OCI-LY3 (cell line): ENCODE measurements around the gene EGFLAM.

Source experiments
- H2AFZ ChIP-seq: fragments of 200-600, 300-600 bp; shearing (Covaris generic); 2 replicates; pipeline ENCODE4 v1.6.0; 2014; ENCODE audit warnings: antibody characterized with exemption, low read depth, low read length
- H3K27ac ChIP-seq: fragments of 200-600, 300-600 bp; sonication (generic); 2 replicates; pipeline ENCODE4 v1.5.1; 2014; ENCODE audit warnings: mild to moderate bottlenecking, low read length, moderate library complexity, mixed read lengths
- H3K27me3 ChIP-seq: fragments of 200-600, 300-600 bp; sonication (generic); 2 replicates; pipeline ENCODE4 v1.6.1; 2014; ENCODE audit warnings: low read depth, low read length, mixed read lengths
- H3K36me3 ChIP-seq: fragments of 200-600, 300-600 bp; sonication (generic); replicated peaks from 2 replicates; pipeline ENCODE3; 2014; ENCODE audit warnings: low read depth, low read length, mixed read lengths
- H3K4me1 ChIP-seq: fragments of 300-600, 200-600 bp; sonication (generic); 2 replicates; pipeline ENCODE4 v1.6.1; 2014; ENCODE audit warnings: low read length, mixed read lengths
- H3K4me2 ChIP-seq: fragments of 200-600, 300-600 bp; sonication (generic); 2 replicates; pipeline ENCODE4 v1.6.1; 2014; ENCODE audit warnings: low read length, mixed read lengths
- H3K4me3 ChIP-seq: fragments of 300-600, 200-600 bp; sonication (generic); 2 replicates; pipeline ENCODE4 v1.5.1; 2014; ENCODE audit warnings: antibody characterized with exemption, mild to moderate bottlenecking, low read length, moderate library complexity
- H3K79me2 ChIP-seq: fragments of 300-600, 200-600 bp; shearing (Covaris generic); 2 replicates; pipeline ENCODE4 v1.6.1; 2014; ENCODE audit warnings: mild to moderate bottlenecking, low read length, mixed read lengths
- H3K9ac ChIP-seq: fragments of 300-600, 200-600 bp; shearing (Covaris generic); 2 replicates; pipeline ENCODE4 v1.6.0; 2014; ENCODE audit warnings: mild to moderate bottlenecking, low read length, moderate library complexity
- H3K9me3 ChIP-seq: fragments of 200-600, 300-600 bp; shearing (Covaris generic); 2 replicates; pipeline ENCODE4 v1.6.1; 2014; ENCODE audit warnings: low read length, mixed read lengths; ENCODE audit not compliant: insufficient read depth
- H4K20me1 ChIP-seq: fragments of 200-600, 300-600 bp; sonication (generic); 2 replicates; pipeline ENCODE4 v1.6.1; 2016; ENCODE audit warnings: low read length, mixed read lengths; ENCODE audit not compliant: insufficient read depth
- CTCF ChIP-seq: fragments of 200-600, 300-600 bp; sonication (generic); IDR thresholded peaks from 2 replicates; pipeline ENCODE4 v1.5.1; 2014; ENCODE audit warnings: antibody characterized with exemption, low read length, low read depth
- EZH2phosphoT487 ChIP-seq: fragments of 200-600 bp; shearing (Covaris generic); IDR thresholded peaks from 2 replicates; pipeline ENCODE4 v1.6.1; 2018; ENCODE audit warnings: antibody characterized with exemption, mixed run types, low read depth

The EGFLAM gene

GRCh38 chr5:38404667-38405276 is 146.4 kb downstream of the EGFLAM start:
- Histone ChIP-seq H3K9ac (no peak overlapping the region), H3K79me2 (no peaks in the 10 kb centered on the region), H3K4me2 (no peak overlapping the region)

GRCh38 chr5:38408446-38409198 is 150.3 kb downstream of the EGFLAM start:
- no peaks in the 10 kb centered on the region for H3K36me3 ChIP-seq
- H3K79me2 ChIP-seq, result no peaks in the 10 kb centered on the region
- no peak overlapping the region for H3K4me2 ChIP-seq
- no peak overlapping the region for H3K27ac ChIP-seq
- no peaks in the 10 kb centered on the region for H3K9me3 ChIP-seq
- H2AFZ ChIP-seq, result no peak overlapping the region
- H3K9ac ChIP-seq, result no peak overlapping the region
- no peaks in the 10 kb centered on the region for H3K4me1 ChIP-seq
- no peaks in the 10 kb centered on the region for H3K27me3 ChIP-seq
- TF ChIP-seq CTCF, result no peak
- TF ChIP-seq EZH2phosphoT487, result no peak
- no peak overlapping the region for H3K4me3 ChIP-seq
- H4K20me1 ChIP-seq, result no peaks in the 10 kb centered on the region

More at GRCh38 chr5:38404667-38405276, 146.4 kb downstream of the EGFLAM start:
- Histone ChIP-seq H4K20me1 (no peaks in the 10 kb centered on the region), H3K4me1 (no peaks in the 10 kb centered on the region), H3K36me3 (no peaks in the 10 kb centered on the region), H3K27me3 (peaks cover 17% of the 10 kb centered on the region), H2AFZ (no peak overlapping the region), H3K9me3 (no peaks in the 10 kb centered on the region), H3K4me3 (no peak overlapping the region), H3K27ac (no peak overlapping the region)
- no peak for TF ChIP-seq EZH2phosphoT487
- TF ChIP-seq CTCF, result peak; percentile 25

- H4K20me1 ChIP-seq, result no peaks in the 10 kb centered on the region
- H3K27ac ChIP-seq, result no peak overlapping the region
- H3K4me1 ChIP-seq, result no peaks in the 10 kb centered on the region
- H3K4me2 ChIP-seq, result no peak overlapping the region
- H3K9ac ChIP-seq, result no peak overlapping the region
- H2AFZ ChIP-seq, result no peak overlapping the region
- H3K27me3 ChIP-seq, result 0 out of 2 replicates have a peak, but pooled peaks cover 4% of the 10 kb centered on the region
- H3K4me3 ChIP-seq, result no peak overlapping the region
- H3K79me2 ChIP-seq, result no peaks in the 10 kb centered on the region
- TF ChIP-seq CTCF, result no peak
- no peaks in the 10 kb centered on the region for H3K9me3 ChIP-seq
- H3K36me3 ChIP-seq, result no peaks in the 10 kb centered on the region
Observed at GRCh38 chr5:38410304-38410990, 152.1 kb downstream of the EGFLAM start.

- H4K20me1 ChIP-seq, result no peaks in the 10 kb centered on the region
- no peaks in the 10 kb centered on the region for H3K4me1 ChIP-seq
- H3K27me3 ChIP-seq, result peaks cover 10% of the 10 kb centered on the region; the same call in 1 of the 2 replicates
- H3K4me3 ChIP-seq, result no peak overlapping the region
- H3K9me3 ChIP-seq, result no peaks in the 10 kb centered on the region
- no peak overlapping the region for H3K27ac ChIP-seq
- TF ChIP-seq EZH2phosphoT487 (no peak), CTCF (no peak)
- H3K4me2 ChIP-seq, result no peak overlapping the region
- H2AFZ ChIP-seq, result no peak overlapping the region
- H3K79me2 ChIP-seq, result no peaks in the 10 kb centered on the region
- no peak overlapping the region for H3K9ac ChIP-seq
- H3K36me3 ChIP-seq, result no peaks in the 10 kb centered on the region
Observed at GRCh38 chr5:38413696-38414095, 155.3 kb downstream of the EGFLAM start.
